Stimulated activated CD8-positive, alpha-beta memory T cell treated with anti-CD3 and anti-CD28 coated beads, Interleukin-7, amount 100 ng/mL, for 1 hour (primary cell): ENCODE results near the gene ISCU.
"Not testable (repeated sequence)": the region's sequence is repeated elsewhere in the genome, so short reads cannot be mapped to it uniquely, and the experiment has no call there.

Experiments
- DNase-seq, 2 donors: peaks; one replicate each; pipeline ENCODE4 v3.0.0-alpha.2; 2020; ENCODE audit warnings: low read depth in 2 of 2

Gene ISCU

DNA sequence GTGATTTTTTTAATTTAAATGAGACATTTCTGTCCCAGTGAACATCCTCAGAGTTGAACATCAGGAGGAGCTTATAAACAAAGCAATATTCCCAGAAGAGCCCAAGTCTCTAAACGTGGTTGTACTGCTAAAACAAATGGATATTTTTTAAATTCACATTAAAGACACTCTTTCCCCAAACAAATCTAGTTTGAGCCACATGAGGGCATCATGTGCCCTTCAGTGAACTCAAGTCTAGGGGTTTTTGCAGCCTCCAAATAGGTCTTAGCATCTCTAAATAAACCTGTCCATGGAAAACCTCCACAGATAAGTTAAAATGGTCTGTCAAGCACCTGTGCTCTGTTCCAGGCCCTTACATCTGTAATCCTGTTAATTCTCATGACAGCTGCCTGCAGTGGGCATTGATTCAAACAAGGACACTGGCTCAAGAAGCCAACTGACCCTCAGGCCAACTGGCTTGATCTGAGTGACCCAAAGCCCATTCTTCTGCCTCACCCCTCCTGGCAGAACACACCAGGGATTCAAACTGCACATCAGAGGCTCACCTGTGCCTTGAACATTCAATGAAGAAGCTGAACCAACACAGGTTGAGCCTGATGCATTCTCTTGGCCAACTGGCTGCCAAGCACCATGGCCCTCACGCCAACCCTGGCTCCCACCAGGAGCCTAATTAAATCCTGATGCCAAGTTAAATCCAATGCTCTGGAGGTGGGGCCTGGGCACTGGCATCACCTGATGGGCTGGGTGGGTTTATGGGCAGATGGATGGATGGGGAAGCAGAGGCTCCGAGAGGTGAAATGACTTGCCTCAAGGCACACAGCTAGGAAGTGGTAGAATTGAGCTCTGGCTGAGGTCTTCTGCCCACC lies 8.6 kb downstream of the ISCU start:
- DNase-seq, result no peak

DNA sequence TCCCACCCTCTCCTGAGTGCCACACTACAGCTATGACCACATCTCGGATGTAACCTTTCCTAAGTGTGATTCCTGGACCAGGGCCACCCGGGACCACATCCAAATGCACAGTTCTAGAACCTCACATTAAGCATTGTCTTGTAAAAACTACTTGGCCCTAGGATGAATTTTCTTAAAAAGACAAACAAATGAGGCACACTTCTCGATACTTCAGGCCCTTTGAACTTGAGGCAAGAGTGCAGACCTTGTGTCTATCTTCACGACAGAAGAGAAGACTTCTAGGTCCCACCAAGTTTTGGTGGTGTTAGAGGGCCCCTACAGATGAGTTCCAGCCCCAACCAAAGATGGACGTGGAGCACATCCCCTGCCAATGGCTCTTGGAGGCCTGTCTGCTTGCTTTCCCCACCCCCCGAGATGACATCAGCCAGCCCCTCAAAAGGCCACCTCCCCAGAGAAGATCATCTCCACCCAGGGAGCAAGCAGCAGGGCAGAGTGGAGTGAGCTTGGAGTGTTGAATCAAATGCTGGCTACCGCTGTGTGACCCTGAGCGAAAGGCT lies 9.3 kb downstream of the ISCU start:
- DNase-seq, result no peak

DNA sequence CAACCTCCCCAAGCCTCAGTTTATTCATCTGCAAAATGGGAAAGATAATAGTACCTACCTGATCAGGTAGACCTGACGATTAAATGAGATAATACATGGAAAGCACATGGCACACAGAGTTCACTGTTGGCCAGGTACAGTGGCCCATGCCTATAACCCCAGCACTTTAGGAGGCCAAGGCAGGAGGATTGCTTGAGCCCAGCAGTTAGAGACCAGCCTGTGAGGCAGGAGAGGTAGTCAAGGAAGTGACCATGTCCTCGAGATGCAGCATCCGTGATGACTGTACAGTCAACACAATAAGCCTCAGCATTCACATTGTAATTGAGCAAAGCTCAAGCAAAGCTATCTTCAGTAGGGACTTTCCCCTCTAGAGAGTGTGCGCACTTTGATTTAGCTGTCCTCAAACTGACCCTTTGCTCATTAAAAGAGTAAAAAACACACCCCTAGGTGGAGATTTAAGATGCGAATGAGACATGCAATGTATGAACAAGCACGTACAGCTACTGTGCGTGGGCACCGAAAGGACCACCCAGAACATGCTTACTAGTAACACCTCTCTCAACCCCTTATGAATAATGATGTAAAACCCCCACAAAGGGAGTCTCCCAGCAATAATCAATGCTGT lies 9.9 kb downstream of the ISCU start:
- no peak for DNase-seq

DNA sequence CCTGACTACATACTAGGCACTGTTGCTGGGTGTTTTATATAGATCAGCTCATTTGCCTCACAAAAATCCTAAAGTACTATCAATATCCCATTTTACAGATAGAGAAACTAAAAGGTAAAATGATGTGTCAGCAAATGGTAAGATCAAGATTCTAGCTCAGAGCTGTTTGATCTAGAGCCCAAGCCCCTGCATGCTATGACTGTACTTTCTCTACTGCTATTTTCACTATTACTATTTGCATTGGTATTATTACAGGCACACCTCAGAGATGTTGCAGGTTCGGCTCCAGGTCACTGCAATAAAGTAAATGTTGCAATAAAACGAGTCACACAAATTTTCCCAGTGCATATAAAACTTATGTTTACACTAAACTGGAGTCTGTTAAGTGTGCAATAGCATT lies 10.9 kb downstream of the ISCU start:
- no peak for DNase-seq

DNA sequence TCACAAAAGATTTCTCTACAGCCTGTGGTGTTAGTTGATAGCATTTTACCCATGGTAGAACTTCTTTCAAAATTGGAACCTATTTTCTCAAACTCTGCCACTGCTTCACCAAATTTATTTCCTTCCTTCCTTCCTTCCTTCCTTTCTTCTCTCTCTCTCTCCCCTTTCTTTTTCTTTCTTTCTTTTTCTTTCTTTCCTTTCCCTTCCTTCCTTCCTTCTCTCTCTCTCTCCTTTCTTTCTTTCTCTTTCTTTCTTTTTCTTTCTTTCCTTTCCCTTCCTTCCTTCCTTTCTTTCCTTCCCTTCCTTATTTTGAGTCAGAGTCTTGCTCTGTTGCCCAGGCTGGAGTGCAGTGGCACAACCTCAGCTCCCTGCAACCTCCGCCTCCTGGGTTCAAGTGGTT lies 11.9 kb downstream of the ISCU start:
- DNase-seq, result not testable (repeated sequence)

DNA sequence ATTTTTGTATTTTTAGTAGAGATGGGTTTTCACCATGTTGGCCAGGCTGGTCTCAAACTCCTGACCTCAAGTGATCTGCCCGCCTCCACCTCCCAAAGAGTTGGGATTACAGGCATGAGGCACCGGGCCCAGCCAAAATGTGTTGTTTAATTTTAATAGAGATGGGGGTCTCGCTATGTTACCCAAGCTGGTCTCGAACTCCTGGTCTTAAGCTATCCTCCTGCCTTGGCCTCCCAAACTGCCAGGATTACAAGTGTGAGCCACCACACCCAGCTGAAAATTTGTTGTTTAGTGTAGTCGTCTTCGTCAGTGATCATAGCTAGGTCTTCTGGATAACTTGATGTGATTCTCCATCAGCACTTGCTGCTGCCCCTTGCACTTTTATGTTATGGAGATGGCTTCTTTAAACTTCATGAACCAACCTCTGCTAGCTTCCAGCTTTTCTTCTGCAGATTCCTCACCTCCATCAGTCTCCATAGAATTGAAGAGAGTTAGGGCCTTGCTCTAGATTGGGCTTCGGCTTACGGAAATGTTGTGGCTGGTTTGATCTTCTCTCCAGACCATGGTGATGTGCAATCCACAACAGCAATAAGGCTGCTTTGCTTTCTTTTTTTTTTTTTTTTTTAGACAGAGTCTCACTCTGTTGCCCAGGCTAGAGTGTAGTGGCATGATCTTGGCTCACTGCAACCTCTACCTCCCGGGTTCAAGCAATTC lies 13.0 kb downstream of the ISCU start:
- no peak for DNase-seq

DNA sequence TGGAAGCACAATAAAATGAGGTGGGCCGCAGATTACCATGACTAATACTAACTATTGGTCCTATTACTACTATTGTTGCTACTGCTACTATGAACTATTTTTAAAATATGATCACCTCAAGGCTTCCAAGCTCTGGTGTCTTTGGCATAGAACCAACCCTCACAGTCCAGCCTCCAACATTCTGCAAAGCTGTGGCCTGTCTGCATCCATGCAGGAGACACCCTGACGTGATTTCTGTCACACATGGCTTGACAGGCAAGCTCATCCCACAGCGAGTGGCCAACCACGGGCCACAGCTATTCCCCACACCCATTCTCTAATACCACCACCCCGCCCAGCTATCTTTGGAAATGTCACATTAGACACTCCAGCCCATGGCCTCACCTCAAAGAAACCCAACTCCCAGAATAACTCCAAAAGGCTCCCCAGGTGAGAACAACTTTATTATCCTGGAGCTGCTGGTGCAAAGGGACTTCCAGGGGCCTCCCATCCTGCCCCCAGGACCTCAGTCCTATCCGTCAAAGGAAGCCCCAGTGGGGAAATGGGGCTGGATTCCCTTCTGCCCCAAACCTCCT lies 14.4 kb downstream of the ISCU start:
- no peak for DNase-seq

DNA sequence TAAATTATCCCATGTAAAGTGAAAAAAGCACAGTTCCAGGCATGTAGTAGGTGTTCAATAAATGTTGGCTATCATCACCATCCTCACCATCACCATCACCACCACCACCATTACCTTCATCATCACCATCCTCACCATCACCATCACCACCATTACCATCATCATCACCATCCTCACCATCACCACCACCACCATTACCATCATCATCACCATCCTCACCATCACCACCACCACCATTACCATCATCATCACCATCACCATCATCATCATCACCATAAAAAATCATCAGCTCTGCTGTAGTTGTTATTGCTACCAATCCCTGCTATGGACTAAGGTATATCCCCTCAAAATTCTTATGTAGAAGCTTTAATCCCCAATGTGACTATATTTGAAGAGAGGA lies 15.1 kb downstream of the ISCU start:
- DNase-seq, result no peak

DNA sequence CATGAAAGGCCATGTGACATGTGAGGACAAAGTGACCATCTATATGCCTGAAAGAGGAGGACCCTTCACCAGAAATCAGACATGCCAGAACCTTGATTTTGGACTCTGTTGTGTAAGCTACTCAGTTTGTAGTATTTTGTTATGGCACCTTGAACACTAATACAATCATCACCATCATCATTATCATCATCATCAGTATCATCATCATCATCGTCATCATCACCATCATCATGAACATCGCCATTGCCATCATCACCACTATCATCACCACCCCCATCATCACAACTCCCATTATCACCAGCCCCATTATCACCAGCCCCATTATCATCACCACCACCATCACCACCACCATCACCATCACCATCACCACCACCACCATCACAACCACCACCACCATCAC lies 15.9 kb downstream of the ISCU start:
- no peak for DNase-seq

DNA sequence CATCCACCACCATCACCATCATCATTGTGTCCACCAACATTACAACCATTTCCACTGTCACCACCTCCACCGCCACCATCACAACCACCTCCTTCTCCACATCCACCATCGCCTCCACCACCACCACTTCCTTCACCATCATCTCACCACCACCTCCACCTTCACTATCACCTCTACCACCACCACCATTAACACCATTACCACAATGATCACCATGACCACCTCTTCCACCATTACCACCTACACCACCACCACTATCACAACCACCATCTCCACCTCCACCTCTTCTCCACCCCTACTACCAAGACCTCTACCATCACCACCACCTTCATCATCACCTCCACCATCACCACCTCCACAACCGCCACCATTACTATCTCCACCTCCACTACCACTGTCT lies 16.4 kb downstream of the ISCU start:
- no peak for DNase-seq

DNA sequence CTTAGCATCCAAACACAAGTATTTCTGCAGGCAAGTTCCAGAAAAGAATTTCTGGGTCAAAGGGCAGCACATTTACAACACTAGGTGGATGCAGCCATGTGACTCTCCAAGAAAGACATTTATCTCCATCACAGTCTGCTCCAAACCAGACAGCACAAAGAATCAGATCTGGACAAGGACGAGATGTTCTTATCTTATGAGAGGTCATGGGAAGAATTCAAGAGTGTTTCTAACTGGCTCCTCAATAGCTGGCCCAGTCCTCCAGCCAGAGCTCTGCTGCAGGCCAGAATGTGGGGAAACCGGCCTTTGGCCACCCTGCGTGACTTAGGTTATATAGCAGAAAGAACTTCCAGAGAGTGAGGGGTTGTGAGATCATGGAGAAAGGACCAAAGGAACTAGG lies 18.1 kb downstream of the ISCU start:
- DNase-seq, result no peak

DNA sequence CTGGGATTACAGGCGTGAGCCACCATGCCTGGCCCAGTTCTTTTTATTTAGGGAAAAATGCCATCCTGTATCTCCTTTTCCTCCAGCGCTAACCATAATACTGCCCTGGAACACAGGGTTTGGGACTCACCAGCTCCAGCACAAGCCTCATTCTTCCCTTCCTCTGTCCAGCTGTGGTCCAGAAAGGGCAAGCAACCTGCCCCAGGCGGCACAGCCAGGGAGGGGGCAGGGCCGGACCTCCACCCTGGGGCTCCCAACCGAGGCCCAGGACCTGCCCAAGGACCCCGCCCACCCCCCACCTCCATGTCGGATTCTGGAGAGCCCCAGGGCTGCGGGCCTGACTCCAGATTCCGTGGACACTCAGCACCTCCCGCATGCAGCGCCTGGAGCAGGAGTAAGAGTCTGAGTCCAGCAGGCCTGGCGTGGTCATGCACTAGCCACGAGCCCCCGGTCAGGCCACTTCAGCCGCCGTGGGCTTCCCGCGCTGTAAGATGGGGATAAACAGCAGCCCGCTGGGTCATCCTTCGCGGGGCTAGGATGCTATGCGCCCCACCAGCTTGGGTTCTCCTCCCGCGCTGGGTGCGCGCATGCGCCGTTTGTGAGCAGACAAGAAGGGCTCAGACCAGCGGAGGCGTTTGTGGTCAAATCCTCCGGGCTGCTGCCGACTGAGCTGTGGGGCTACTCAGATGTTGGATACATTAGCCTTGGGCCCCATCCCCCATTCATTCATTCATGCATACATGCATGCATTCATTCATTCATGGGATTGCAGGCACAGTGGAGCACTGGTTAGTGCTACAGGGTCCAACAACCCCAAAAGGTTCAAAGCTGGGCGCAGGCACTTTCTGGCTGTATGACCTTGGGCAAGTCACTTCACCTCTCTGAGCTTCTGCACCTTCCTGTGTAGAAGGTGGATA lies 19.2 kb downstream of the ISCU start:
- DNase-seq, result no peak

DNA sequence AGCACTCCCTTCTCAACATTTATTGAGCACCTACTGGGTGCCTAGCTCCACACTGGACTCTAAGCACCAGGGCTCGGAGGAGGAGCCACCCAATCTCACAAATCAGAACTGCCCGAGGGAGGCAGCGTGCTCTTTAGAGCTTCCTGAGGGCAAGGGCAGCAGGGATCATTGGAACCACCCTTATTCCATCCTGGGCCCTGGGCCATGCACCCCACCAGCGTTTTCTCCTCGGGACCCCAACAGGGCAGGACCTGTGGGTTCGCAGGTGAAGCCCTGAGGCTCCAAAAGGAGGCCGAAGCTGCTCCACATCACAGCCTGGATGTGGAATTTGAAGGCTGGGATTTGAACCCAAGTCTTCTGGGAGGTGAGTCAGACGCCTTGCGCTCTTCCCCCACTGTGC lies 20.1 kb downstream of the ISCU start:
- DNase-seq, result no peak

DNA sequence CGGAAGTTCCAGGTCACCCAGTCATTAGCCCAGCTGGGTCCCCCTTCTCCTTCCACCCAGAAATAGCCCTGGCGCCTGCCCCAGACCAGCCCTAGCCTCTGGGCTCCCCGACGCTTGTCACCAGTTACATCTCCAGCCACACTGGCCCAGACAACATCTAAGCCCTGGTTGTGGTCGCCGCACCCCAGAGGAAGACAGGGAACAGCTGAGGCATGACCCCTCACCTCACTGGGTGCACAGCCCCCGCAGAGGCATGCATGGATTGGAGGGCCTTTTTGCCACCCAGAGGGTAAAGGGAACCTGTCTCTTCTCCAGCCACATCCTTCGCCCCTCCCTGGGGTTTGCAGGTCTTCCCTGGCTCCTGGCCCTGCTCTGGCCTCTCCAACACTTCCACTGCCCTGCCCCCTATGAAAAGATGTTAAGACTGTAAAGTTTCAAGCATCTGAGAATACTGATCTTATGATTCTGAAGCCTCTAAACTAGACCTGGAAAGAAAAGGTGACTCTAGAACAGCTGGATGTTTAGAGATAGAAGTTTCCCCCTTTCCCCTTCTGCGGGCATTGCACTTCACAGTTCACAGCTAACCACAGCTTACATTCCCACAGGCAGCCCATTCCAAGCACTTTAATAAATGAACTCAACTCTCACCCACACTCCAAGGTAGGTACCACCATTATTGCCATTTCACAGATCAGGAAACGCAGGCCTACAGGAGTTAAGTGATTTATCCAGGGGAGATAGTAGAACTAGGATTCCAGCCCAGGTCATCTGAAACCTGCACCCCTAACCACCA lies 20.8 kb downstream of the ISCU start:
- no peak for DNase-seq

DNA sequence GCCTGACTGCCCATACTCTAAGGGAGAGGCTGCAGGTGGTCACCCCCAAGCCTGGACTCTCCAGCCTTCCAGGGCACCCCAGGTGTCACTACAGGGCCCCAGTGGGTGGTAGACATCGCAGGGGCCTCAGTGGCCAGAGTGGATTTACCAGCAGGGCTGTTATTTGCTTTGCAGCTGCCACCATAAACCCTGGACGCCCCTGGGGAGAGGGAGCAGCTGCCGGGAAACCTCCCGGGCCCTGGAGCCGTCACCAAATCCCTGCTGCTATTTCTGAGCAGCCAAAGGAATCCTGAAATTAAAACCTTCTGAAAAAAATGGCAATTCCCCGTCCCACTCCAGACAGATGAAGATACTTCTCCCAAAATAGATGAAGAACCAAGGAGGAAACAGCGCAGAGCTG lies 21.6 kb downstream of the ISCU start:
- DNase-seq, result no peak

DNA sequence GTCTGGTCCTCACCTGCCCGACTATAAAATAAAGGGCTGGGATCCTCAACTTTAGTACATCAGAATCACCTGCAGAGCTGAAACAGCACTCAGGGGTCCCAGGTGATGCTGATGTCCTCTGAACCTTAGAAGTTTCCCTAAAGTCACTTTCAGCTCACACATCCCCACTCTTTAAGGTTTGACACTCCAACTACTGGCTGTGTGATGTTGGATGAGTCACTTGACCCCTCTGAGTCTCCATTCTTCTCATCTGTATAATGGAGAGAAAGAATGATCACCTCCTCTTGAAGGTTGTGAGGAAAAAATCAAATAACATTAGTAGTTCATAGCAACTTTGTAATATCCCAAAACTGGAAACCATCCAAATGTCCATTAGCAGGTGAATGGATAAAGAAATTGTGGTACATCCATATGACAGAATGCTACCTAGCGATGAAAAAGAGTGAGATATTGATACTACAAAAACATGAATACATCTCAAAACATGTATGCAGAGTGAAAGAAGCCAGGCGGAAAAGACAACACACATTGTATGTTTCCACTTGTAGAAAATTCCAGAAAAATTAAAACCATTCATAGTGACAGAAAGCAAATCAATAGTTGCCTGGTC lies 22.2 kb downstream of the ISCU start:
- no peak for DNase-seq

DNA sequence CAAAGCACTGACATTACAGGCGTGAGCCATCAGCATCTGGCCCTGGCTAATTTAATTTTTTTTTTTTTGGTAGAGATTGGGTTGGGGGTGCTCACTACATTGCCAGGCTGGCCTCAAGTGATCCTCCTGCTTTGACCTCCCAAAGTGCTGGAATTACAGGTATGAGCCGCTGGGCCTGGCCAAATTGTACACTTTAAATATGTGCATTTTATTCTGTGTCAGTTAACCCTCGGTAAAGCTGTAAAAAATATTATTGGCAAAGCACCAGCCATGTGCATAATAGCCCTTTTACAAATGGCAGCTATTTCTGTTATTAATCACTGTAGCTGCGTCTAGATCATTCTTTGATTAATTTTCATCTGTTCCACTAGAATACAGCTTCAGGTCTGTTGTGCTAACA lies 23.5 kb downstream of the ISCU start:
- no peak for DNase-seq

DNA sequence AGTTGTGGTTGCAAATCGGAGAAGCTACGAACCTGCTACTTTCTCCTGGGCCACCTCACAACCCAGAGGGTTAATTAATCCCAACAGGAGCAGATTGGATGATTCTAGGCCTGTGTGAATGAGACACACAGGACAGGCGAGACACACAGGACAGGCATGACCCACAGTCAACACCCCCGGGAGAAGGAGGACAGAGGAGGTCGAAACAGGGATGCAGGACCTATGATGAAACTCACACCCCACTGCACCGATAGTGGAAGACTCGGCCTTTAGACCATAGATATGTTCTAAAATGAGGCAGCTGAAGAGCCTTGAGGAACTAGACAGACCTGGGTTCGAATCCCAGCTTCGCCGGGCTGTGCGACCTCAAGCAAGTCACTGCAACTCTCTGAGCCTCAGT lies 23.9 kb downstream of the ISCU start:
- no peak for DNase-seq

DNA sequence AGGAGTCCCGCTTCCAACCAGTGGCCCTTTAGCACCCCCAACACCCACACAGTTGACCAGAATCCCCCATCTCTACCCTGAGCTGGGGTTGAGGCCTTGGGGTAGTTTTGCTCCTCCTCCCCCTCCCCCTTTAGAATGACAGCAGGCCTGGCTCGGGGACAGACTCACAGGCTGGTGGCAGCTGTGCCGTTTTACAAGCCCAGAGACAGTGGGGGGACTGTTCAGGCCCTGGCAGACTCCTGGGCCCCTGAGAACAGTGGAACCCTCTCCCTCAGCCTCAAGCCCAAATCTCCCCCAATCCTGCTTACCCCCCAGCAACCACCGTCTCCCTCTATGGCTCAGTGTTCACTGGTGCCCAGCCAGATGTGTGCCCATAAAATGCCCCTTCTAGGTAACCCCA lies 25.4 kb downstream of the ISCU start:
- no peak for DNase-seq
